Panc1 (cell line): ENCODE results near the gene LILRB2. TPM values are rescaled to one million over a fixed set of nuclear protein-coding genes. Genes with fewer than 3 reads are reported as not detected.

Experiments used
- ATAC-seq: fragments of 200-7000 bp; cut with Tn5 transposase; 2 replicates; pipeline ENCODE4 v1.9.1; 2020; ENCODE audit warnings: mild to moderate bottlenecking, moderate library complexity
- BruUV-seq: library from RNA; stranded (reverse); fragments of 400-500 nt; replicated peaks from 2 replicates; lab custom pipeline; 2021; lab: Mats Ljungman, UMichigan
- CTCF ChIA-PET: fragments of 300-600 bp; sonication (Branson Sonifier 250); formaldehyde crosslinking; loops from one replicate; lab custom pipeline; 2022; ENCODE audit warnings: antibody characterized with exemption; lab: Charles Lee
- POLR2A ChIA-PET: fragments of 300-600 bp; sonication (Branson Sonifier 250); formaldehyde crosslinking; loops from one replicate; lab custom pipeline; 2022; ENCODE audit warnings: antibody characterized with exemption; lab: Charles Lee
- DNase-seq: peaks from one replicate; pipeline ENCODE4 v3.0.0-alpha.2; 2010; ENCODE audit warnings: low read depth, low spot score
- H3K27ac ChIP-seq: 2 replicates; pipeline ENCODE4 v1.5.1; 2011; ENCODE audit warnings: mild to moderate bottlenecking, low read length, inconsistent platforms
- H3K27me3 ChIP-seq: fragments of 200-500 bp; sonication (Bioruptor generic); 2 replicates; pipeline ENCODE4 v1.6.0; 2014; ENCODE audit warnings: low read length, inconsistent platforms; ENCODE audit not compliant: control insufficient read depth, insufficient read depth
- H3K36me3 ChIP-seq: fragments of 200-500 bp; sonication (Bioruptor generic); 2 replicates; pipeline ENCODE4 v1.5.1; 2014; ENCODE audit warnings: inconsistent platforms, mild to moderate bottlenecking, low read length, moderate library complexity; ENCODE audit not compliant: control insufficient read depth, insufficient read depth
- H3K4me1 ChIP-seq: 2 replicates; pipeline ENCODE4 v1.5.1; 2011; ENCODE audit warnings: inconsistent platforms, mild to moderate bottlenecking, low read length, moderate library complexity; ENCODE audit not compliant: control insufficient read depth, insufficient read depth
- H3K4me3 ChIP-seq, 2 experiments: 2 replicates each; pipeline ENCODE4 v1.5.1; 2011 to 2012; ENCODE audit warnings: low read depth in 2 of 2, low read length in 2 of 2, mild to moderate bottlenecking in 2 of 2, inconsistent platforms in 1 of 2, moderate library complexity in 1 of 2
- H3K9me3 ChIP-seq: fragments of 200-500 bp; sonication (Bioruptor generic); 2 replicates; pipeline ENCODE4 v1.5.1; 2014; ENCODE audit warnings: low read depth, mild to moderate bottlenecking, inconsistent platforms, low read length, moderate library complexity; ENCODE audit not compliant: control insufficient read depth, insufficient read depth
- REST ChIP-seq, 2 experiments: IDR thresholded peaks; 2 replicates each; pipeline ENCODE4 v1.6.1; 2011 to 2012; ENCODE audit warnings: low read depth in 2 of 2, control low read depth in 1 of 2, low read length in 1 of 2, mild to moderate bottlenecking in 1 of 2, moderate library complexity in 1 of 2; ENCODE audit not compliant: insufficient read depth in 1 of 2
- SIN3A ChIP-seq: IDR thresholded peaks from 2 replicates; pipeline ENCODE4 v1.6.1; 2012; ENCODE audit warnings: low read depth, mild to moderate bottlenecking, low read length, moderate library complexity, borderline replicate concordance; ENCODE audit not compliant: insufficient read depth
- TCF7L2 ChIP-seq: IDR thresholded peaks from 2 replicates; pipeline ENCODE4 v1.6.1; 2011; ENCODE audit warnings: mild to moderate bottlenecking, low read depth, low read length, inconsistent platforms
- in situ Hi-C: cut with HindIII; loops from 2 replicates; pipeline ENCODE4 v1.10.0; 2016; ENCODE audit warnings: low sequenced_read_pairs, low pct_unique_long_range_greater_than_20kb
- intact Hi-C: fragments of 100-400 bp; cut with micrococcal nuclease; formaldehyde crosslinking; loops from one replicate; pipeline ENCODE4 v1.10.0; 2022; ENCODE audit not compliant: unreplicated experiment
- total RNA-seq: library from RNA; stranded (reverse); gene quantifications from one replicate; pipeline ENCODE4 v1.2.1, GENCODE V29; 2021; ENCODE audit not compliant: unreplicated experiment
- TF ChIP-seq, protein P1 (sequence below): fragments of 450-650 bp; IDR thresholded peaks from 2 replicates; pipeline ENCODE4 v1.5.1; 2017; ENCODE audit warnings: mild to moderate bottlenecking

LILRB2 gene
- total RNA-seq, 1 experiment from 2014 or later = not detected

GRCh38 chr19:54252845-54253244 is 28.1 kb downstream of the LILRB2 start:
- no peak for DNase-seq
- intact Hi-C loops = no loop called here
- no peak for ATAC-seq
- CTCF ChIA-PET = no interaction called here
- H3K27ac ChIP-seq = no peak overlapping the region
- H3K9me3 ChIP-seq = no peaks in the 10 kb centered on the region
- no peaks in the 10 kb centered on the region; the same call in 1 of the 2 replicates for H3K4me1 ChIP-seq
- peaks cover 6% of the 10 kb centered on the region for H3K27me3 ChIP-seq
- BruUV-seq = no TSS peak
- TF ChIP-seq REST (IDR thresholded peaks at IDR 0.05; ENCODE audit: insufficient read depth in 1 of 2, low read depth in 2 of 2, low read length in 1 of 2) = no peak
- no peak for TF ChIP-seq TCF7L2
- POLR2A ChIA-PET = interaction anchor here (0.6 kb wide), 1 partner anchor 271 kb away, joined by 3 read pairs; no protein-coding TSS in a partner anchor
- in situ Hi-C loops = no loop called here
- H3K4me3 ChIP-seq = no peak overlapping the region
- H3K36me3 ChIP-seq = no peaks in the 10 kb centered on the region

GRCh38 chr19:54252243-54252642 is 28.7 kb downstream of the LILRB2 start:
- H3K27ac ChIP-seq = no peak overlapping the region
- TF ChIP-seq, protein P1, sequence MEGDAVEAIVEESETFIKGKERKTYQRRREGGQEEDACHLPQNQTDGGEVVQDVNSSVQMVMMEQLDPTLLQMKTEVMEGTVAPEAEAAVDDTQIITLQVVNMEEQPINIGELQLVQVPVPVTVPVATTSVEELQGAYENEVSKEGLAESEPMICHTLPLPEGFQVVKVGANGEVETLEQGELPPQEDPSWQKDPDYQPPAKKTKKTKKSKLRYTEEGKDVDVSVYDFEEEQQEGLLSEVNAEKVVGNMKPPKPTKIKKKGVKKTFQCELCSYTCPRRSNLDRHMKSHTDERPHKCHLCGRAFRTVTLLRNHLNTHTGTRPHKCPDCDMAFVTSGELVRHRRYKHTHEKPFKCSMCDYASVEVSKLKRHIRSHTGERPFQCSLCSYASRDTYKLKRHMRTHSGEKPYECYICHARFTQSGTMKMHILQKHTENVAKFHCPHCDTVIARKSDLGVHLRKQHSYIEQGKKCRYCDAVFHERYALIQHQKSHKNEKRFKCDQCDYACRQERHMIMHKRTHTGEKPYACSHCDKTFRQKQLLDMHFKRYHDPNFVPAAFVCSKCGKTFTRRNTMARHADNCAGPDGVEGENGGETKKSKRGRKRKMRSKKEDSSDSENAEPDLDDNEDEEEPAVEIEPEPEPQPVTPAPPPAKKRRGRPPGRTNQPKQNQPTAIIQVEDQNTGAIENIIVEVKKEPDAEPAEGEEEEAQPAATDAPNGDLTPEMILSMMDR = no peak
- TF ChIP-seq SIN3A (no peak), TCF7L2 (no peak), REST (IDR thresholded peaks at IDR 0.05; ENCODE audit: insufficient read depth in 1 of 2, low read depth in 2 of 2, low read length in 1 of 2) (no peak)
- no peak for DNase-seq
- H3K27me3 ChIP-seq = peaks cover 3% of the 10 kb centered on the region
- POLR2A ChIA-PET = interaction anchor here (0.6 kb wide), 1 partner anchor 271 kb away, joined by 3 read pairs; no protein-coding TSS in a partner anchor
- no TSS peak for BruUV-seq
- H3K4me3 ChIP-seq = no peak overlapping the region
- in situ Hi-C loops = no loop called here
- no peak for ATAC-seq
- H3K36me3 ChIP-seq = no peaks in the 10 kb centered on the region
- H3K4me1 ChIP-seq = no peaks in the 10 kb centered on the region; the same call in 1 of the 2 replicates
- no peaks in the 10 kb centered on the region for H3K9me3 ChIP-seq
- intact Hi-C loops = no loop called here
- CTCF ChIA-PET = no interaction called here
